HG02588 (cell line): ENCODE results near the gene FTSJ1.
"Not testable (repeated sequence)": the region's sequence is repeated elsewhere in the genome, so short reads cannot be mapped to it uniquely, and the experiment has no call there.

Source experiments
- ATAC-seq: cut with Tn5 transposase; IDR thresholded peaks from one replicate; pipeline ENCODE4 v1.9.1; 2021; ENCODE audit warnings: mild to moderate bottlenecking, moderate library complexity; ENCODE audit not compliant: unreplicated experiment

The FTSJ1 gene

GRCh38 chrX:48492293-48492910, 16.4 kb downstream of the FTSJ1 start:
- ATAC-seq: no peak

- no peak for ATAC-seq
Observed at GRCh38 chrX:48493890-48494364, 17.9 kb downstream of the FTSJ1 start.

GRCh38 chrX:48496660-48497059, 20.7 kb downstream of the FTSJ1 start:
- ATAC-seq: no peak

GRCh38 chrX:48497871-48498270, 21.9 kb downstream of the FTSJ1 start:
- no peak for ATAC-seq

GRCh38 chrX:48498374-48498809, 22.4 kb downstream of the FTSJ1 start:
- no peak for ATAC-seq

GRCh38 chrX:48504261-48504660, 28.3 kb downstream of the FTSJ1 start:
- ATAC-seq: no peak

GRCh38 chrX:48505481-48505880, 29.5 kb downstream of the FTSJ1 start:
- ATAC-seq: no peak

- no peak for ATAC-seq
Observed at GRCh38 chrX:48507246-48507645, 31.2 kb downstream of the FTSJ1 start.

- peak; percentile 79 for ATAC-seq
Observed at GRCh38 chrX:48508400-48509244, 32.6 kb downstream of the FTSJ1 start, which contains the start of gene PORCN. TSS of gene PORCN (plus strand) at chrX:48508992. CDS start at chrX:48509821, 829 bp downstream.

- ATAC-seq: no peak
Observed at GRCh38 chrX:48509245-48509590, 33.2 kb downstream of the FTSJ1 start.

- no peak for ATAC-seq
Observed at GRCh38 chrX:48509619-48510018, 33.6 kb downstream of the FTSJ1 start.

GRCh38 chrX:48511560-48511959, 35.6 kb downstream of the FTSJ1 start:
- no peak for ATAC-seq

- no peak for ATAC-seq
Observed at GRCh38 chrX:48512371-48512935, 36.5 kb downstream of the FTSJ1 start.

- ATAC-seq: no peak
Observed at GRCh38 chrX:48513670-48514069, 37.7 kb downstream of the FTSJ1 start.

GRCh38 chrX:48514126-48514806, 38.3 kb downstream of the FTSJ1 start:
- ATAC-seq: no peak

GRCh38 chrX:48514868-48515460, 39.0 kb downstream of the FTSJ1 start:
- no peak for ATAC-seq

GRCh38 chrX:48515842-48516241, 39.8 kb downstream of the FTSJ1 start:
- no peak for ATAC-seq

GRCh38 chrX:48516285-48516684, 40.3 kb downstream of the FTSJ1 start:
- no peak for ATAC-seq

GRCh38 chrX:48516987-48517386, 41.0 kb downstream of the FTSJ1 start:
- ATAC-seq: no peak

- not testable (repeated sequence) for ATAC-seq
Observed at GRCh38 chrX:48519481-48519880, 43.5 kb downstream of the FTSJ1 start.

GRCh38 chrX:48520455-48520854, 44.5 kb downstream of the FTSJ1 start:
- ATAC-seq: no peak
